GM13976 (cell line): Measurements from ENCODE around the gene LRRC26.

Experiments
- DNase-seq: peaks from one replicate; pipeline ENCODE4 v3.0.0; 2012; ENCODE audit warnings: low spot score
- in situ Hi-C: fragments of 300-500 bp; cut with MboI; formaldehyde crosslinking; loops from one replicate; pipeline ENCODE4 v1.12.0; 2022; ENCODE audit warnings: low sequenced_read_pairs, mixed read lengths, inconsistent platforms; ENCODE audit not compliant: unreplicated experiment
- TF ChIP-seq, protein P1 (sequence below): IDR thresholded peaks from 2 replicates; pipeline ENCODE4 v1.5.1; 2012; ENCODE audit warnings: borderline replicate concordance, mild to moderate bottlenecking; ENCODE audit not compliant: insufficient read depth; ENCODE audit errors: extremely low read depth, missing control alignments, control extremely low read depth

Gene LRRC26

DNA sequence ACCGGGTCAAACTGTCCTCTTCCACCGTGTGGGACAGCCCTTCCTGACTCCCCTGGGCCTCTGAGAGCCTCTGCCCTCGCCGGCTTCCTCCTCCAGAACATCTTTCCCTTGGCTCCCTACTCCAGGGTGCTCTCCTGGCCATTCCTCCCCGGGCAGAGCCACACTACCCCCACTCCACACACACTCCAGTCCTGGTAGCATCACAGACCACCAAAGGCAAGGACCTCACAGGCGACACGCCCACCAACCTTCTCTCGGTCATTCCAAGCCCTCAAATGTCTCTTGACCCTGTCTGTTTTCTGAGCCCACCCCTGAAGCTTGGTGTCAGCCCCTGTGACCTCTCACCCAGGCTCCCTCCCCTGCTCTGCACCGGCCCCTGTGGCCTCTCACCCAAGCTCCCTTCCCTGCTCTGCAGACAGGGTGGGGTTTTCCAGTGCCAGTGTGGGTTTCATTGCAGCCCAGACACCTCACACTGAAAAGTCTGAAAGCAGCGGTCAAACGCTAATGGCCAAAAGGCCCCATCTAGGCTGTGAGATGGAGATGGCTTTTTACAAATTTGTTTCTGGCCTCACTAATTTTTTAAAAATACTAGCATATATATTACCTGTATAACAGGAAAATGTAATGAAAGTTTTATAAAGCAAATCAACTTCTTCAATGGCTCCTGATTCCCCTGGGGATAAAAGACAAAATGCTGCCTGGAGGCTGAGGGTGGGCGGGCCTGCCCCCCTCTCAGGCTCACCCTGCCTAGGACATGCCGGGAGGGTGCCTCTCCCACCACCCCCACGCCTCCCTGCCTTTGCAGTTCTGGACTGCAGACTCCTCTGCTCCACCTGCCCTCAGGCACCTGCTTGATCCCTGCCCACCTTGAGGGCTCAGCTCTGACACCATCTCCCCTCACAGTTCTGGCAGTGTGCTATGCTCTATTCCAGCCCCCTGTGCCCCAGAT, 10.5 kb downstream of the LRRC26 start:
- TF ChIP-seq, protein P1, sequence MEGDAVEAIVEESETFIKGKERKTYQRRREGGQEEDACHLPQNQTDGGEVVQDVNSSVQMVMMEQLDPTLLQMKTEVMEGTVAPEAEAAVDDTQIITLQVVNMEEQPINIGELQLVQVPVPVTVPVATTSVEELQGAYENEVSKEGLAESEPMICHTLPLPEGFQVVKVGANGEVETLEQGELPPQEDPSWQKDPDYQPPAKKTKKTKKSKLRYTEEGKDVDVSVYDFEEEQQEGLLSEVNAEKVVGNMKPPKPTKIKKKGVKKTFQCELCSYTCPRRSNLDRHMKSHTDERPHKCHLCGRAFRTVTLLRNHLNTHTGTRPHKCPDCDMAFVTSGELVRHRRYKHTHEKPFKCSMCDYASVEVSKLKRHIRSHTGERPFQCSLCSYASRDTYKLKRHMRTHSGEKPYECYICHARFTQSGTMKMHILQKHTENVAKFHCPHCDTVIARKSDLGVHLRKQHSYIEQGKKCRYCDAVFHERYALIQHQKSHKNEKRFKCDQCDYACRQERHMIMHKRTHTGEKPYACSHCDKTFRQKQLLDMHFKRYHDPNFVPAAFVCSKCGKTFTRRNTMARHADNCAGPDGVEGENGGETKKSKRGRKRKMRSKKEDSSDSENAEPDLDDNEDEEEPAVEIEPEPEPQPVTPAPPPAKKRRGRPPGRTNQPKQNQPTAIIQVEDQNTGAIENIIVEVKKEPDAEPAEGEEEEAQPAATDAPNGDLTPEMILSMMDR, result no peak
- no peak for DNase-seq
- in situ Hi-C loops, result no loop called here

DNA sequence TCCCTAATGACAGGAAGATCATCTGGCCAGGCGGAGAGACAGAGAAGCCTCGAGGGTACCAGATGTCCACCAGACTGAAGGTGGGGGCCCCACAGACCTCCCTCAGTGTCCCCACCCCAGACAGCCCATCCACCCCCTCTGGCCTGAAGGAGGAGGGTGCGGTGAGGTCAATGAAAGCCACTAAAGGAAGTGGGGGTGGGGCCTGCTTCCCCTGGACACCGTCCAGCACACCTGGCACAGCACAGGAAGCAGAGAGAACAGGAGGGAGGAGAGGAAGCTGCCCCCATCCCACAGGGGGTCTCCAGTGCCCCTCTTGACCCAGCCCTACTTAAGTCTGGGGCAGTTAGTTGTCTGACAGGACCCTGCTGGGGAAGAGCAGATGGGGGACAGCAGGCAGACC, 11.2 kb downstream of the LRRC26 start:
- DNase-seq, result no peak
- TF ChIP-seq, protein P1, result no peak
- in situ Hi-C loops, result no loop called here

DNA sequence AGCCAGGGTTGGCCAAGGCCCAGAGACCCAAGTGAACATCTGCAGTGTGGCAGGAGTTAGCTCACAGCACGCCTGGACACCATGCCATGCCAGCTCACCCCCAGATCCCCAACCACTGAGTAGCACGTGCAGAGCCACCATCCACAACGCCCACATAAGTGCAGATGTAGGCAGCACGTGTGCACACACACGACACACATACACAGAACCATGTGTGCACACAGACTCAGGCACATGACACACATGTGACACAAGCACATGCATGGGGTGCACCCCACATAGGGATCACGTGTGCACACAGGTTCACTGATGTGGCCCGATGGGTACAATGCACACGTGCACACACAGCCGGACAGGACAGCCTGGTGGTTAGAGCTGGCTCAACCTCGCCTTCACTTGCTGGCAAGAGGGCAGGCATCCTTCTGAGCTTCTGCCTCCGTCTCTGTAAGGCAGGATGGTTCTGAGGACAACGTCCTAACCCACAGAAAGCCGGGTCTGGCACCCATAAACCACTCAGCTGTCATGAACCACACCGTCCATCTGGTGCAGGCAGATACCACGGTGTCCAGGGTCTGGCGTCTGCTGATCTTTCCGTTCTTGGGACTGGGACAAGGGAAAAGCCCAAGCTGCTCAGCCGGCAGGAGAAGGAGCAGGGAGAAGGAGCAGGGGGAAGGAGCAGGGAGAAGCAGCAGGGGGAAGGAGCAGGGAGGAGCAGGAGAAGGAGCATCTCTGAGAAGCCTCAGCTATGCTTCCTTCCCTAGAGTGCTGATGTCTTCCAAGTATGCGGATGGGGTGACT, 12.0 kb downstream of the LRRC26 start:
- TF ChIP-seq, protein P1, result no peak
- no peak for DNase-seq
- in situ Hi-C loops, result no loop called here

- DNase-seq, result peak; percentile 89
- in situ Hi-C loops, result no loop called here
- TF ChIP-seq, protein P1, result no peak
Observed at GRCh38 chr9:137156567-137157375, 13.1 kb downstream of the LRRC26 start.

- DNase-seq, result no peak
- TF ChIP-seq, protein P1, result no peak
- in situ Hi-C loops, result no loop called here
Observed at GRCh38 chr9:137152844-137153405, 16.9 kb downstream of the LRRC26 start.

- in situ Hi-C loops, result no loop called here
- TF ChIP-seq, protein P1, result no peak
- DNase-seq, result peak; percentile 91
Observed at GRCh38 chr9:137150617-137151457, 19.0 kb downstream of the LRRC26 start.
